Right atrium auricular region (tissue), 2 donors: ENCODE measurements around the gene ELMO3. TPM values are rescaled to one million over a fixed set of nuclear protein-coding genes. Genes with fewer than 3 reads are reported as not detected.

Experiments used
- DNase-seq: peaks from one replicate; pipeline ENCODE4 v3.0.0-alpha.2; 2019; ENCODE audit warnings: low spot score
- H3K27ac ChIP-seq, 2 donors: fragments of 200-600 bp; sonication (generic); 1 replicate in 1 of 2; 2 replicates in 1 of 2; pipeline ENCODE4 v1.5.1; 2016 to 2019
- H3K27me3 ChIP-seq, 2 donors: fragments of 200-600 bp; sonication (generic); one replicate each; pipeline versions ENCODE4 v1.5.1 to v1.6.0; 2017 to 2019
- H3K36me3 ChIP-seq: fragments of 200-600 bp; sonication (generic); one replicate; pipeline ENCODE4 v1.5.1; 2016
- H3K4me1 ChIP-seq, 2 donors: fragments of 200-600 bp; sonication (generic); one replicate each; pipeline versions ENCODE4 v1.5.1 to v1.6.0; 2017 to 2019
- H3K4me3 ChIP-seq, 2 donors: fragments of 200-600 bp; sonication (generic); 1 replicate in 1 of 2; 2 replicates in 1 of 2; pipeline ENCODE4 v1.5.1; 2017 to 2019; ENCODE audit warnings: mild to moderate bottlenecking in 1 of 2, moderate library complexity in 1 of 2
- H3K9me3 ChIP-seq, 2 donors: fragments of 200-600 bp; sonication (generic); one replicate each; pipeline ENCODE4 v1.5.1; 2019
- CTCF ChIP-seq, 2 donors: fragments of 200-600 bp; sonication (generic); IDR thresholded peaks; one replicate each; pipeline ENCODE4 v1.5.1; 2019; ENCODE audit warnings: antibody characterized with exemption in 2 of 2
- total RNA-seq, 2 donors: library from RNA; depleted of rRNA; stranded (reverse); fragments of >200 nt; gene quantifications; one replicate each; pipeline ENCODE4 v1.1.0, GENCODE V29; 2016

Gene ELMO3
- total RNA-seq, 2 donors from 2014 or later = 0.37 to 2.2 TPM

GRCh38 chr16:67186550-67186950 is 12.4 kb upstream of the ELMO3 start:
- TF ChIP-seq CTCF (IDR thresholded peaks at IDR 0.05) = no peak
- no peaks in the 10 kb centered on the region for H3K27me3 ChIP-seq
- H3K36me3 ChIP-seq = no peaks in the 10 kb centered on the region
- no peaks in the 10 kb centered on the region for H3K9me3 ChIP-seq
- peaks cover 0 to 37% of the 10 kb centered on the region in 2 donors for H3K4me1 ChIP-seq
- DNase-seq = no peak
- no peak overlapping the region for H3K27ac ChIP-seq
- H3K4me3 ChIP-seq = no peak overlapping the region

- H3K27me3 ChIP-seq = no peaks in the 10 kb centered on the region
- no peaks in the 10 kb centered on the region for H3K36me3 ChIP-seq
- DNase-seq = no peak
- H3K9me3 ChIP-seq = no peaks in the 10 kb centered on the region
- H3K4me3 ChIP-seq = no peak overlapping the region
- TF ChIP-seq CTCF (IDR thresholded peaks at IDR 0.05) = no peak
- H3K27ac ChIP-seq = no peak overlapping the region
- peaks cover 0 to 39% of the 10 kb centered on the region in 2 donors for H3K4me1 ChIP-seq
Observed at GRCh38 chr16:67187175-67187890, 11.6 kb upstream of the ELMO3 start.

GRCh38 chr16:67188323-67188722 is 10.6 kb upstream of the ELMO3 start:
- no peak for DNase-seq
- Histone ChIP-seq H3K27ac (no peak overlapping the region), H3K36me3 (peaks cover 1% of the 10 kb centered on the region), H3K4me1 (peaks cover 0 to 38% of the 10 kb centered on the region in 2 donors), H3K4me3 (no peak overlapping the region), H3K9me3 (no peaks in the 10 kb centered on the region), H3K27me3 (no peaks in the 10 kb centered on the region)
- TF ChIP-seq CTCF (IDR thresholded peaks at IDR 0.05) = no peak

- no peak for DNase-seq
- Histone ChIP-seq H3K36me3 (peaks cover 6% of the 10 kb centered on the region), H3K27ac (no peak overlapping the region), H3K27me3 (no peaks in the 10 kb centered on the region), H3K4me3 (no peak overlapping the region), H3K4me1 (peaks cover 0 to 43% of the 10 kb centered on the region in 2 donors), H3K9me3 (no peaks in the 10 kb centered on the region)
- TF ChIP-seq CTCF (IDR thresholded peaks at IDR 0.05) = no peak
Observed at GRCh38 chr16:67188798-67189197, 10.1 kb upstream of the ELMO3 start.

GRCh38 chr16:67190041-67190440 is 8.9 kb upstream of the ELMO3 start, which contains the start of gene EXOC3L1:
EXOC3L1 (minus strand) TSS chr16:67190136; CDS start chr16:67189676, 460 bp downstream.
- Histone ChIP-seq H3K4me1 (peaks cover 0 to 35% of the 10 kb centered on the region in 2 donors), H3K27me3 (no peaks in the 10 kb centered on the region), H3K36me3 (peaks cover 17% of the 10 kb centered on the region), H3K9me3 (no peaks in the 10 kb centered on the region), H3K27ac (peak within 1 kb of the TSS; percentile 3 to 10), H3K4me3 (no peak within 1 kb of the TSS)
- DNase-seq = no peak
- TF ChIP-seq CTCF (IDR thresholded peaks at IDR 0.05) = no peak
